NCI-H2227 treated with DMSO at 0.1 percent for 48 hours (cell line): ENCODE data around the gene SORCS2.
"Not testable (repeated sequence)": the region's sequence is repeated elsewhere in the genome, so short reads cannot be mapped to it uniquely, and the experiment has no call there.

Experiments used
- DNase-seq: peaks from one replicate; lab custom pipeline; 2025; lab: John Stamatoyannopoulos, UW

SORCS2 gene

GRCh38 chr4:7199771-7200441, 7.6 kb downstream of the SORCS2 start:
- DNase-seq, result no peak

GRCh38 chr4:7200801-7201200, 8.5 kb downstream of the SORCS2 start:
- DNase-seq, result no peak

GRCh38 chr4:7201420-7202305, 9.3 kb downstream of the SORCS2 start:
- DNase-seq, result no peak

- no peak for DNase-seq
Observed at GRCh38 chr4:7202411-7202810, 10.1 kb downstream of the SORCS2 start.

GRCh38 chr4:7204656-7205387, 12.5 kb downstream of the SORCS2 start:
- DNase-seq, result no peak

- no peak for DNase-seq
Observed at GRCh38 chr4:7206385-7206784, 14.0 kb downstream of the SORCS2 start.

GRCh38 chr4:7206911-7207567, 14.7 kb downstream of the SORCS2 start:
- DNase-seq, result no peak

GRCh38 chr4:7207628-7208231, 15.4 kb downstream of the SORCS2 start:
- no peak for DNase-seq

- DNase-seq, result no peak
Observed at GRCh38 chr4:7208509-7209451, 16.4 kb downstream of the SORCS2 start.

- no peak for DNase-seq
Observed at GRCh38 chr4:7209699-7210098, 17.4 kb downstream of the SORCS2 start.

GRCh38 chr4:7210824-7211223, 18.5 kb downstream of the SORCS2 start:
- no peak for DNase-seq

GRCh38 chr4:7212101-7212674, 19.9 kb downstream of the SORCS2 start:
- no peak for DNase-seq

- DNase-seq, result no peak
Observed at GRCh38 chr4:7212921-7213320, 20.6 kb downstream of the SORCS2 start.

- DNase-seq, result no peak
Observed at GRCh38 chr4:7213807-7214206, 21.5 kb downstream of the SORCS2 start.

- DNase-seq, result no peak
Observed at GRCh38 chr4:7214359-7214758, 22.0 kb downstream of the SORCS2 start.

GRCh38 chr4:7215187-7215586, 22.8 kb downstream of the SORCS2 start:
- DNase-seq, result not testable (repeated sequence)

GRCh38 chr4:7217039-7217438, 24.7 kb downstream of the SORCS2 start:
- no peak for DNase-seq

GRCh38 chr4:7217474-7218321, 25.4 kb downstream of the SORCS2 start:
- no peak for DNase-seq

GRCh38 chr4:7218686-7219085, 26.3 kb downstream of the SORCS2 start:
- DNase-seq, result no peak
